HepG2 (cell line): ENCODE results near the gene LCTL. TPM values are rescaled to one million over a fixed set of nuclear protein-coding genes. Genes with fewer than 3 reads are reported as not detected.

Source experiments
- CREB3 ChIP-seq: sonication (generic); formaldehyde crosslinking; IDR thresholded peaks from 2 replicates; pipeline ENCODE4 v1.5.0; 2020; ENCODE audit warnings: missing genetic modification reagents
- DZIP1 ChIP-seq: sonication (generic); formaldehyde crosslinking; IDR thresholded peaks from 2 replicates; pipeline ENCODE4 v1.5.0; 2020; ENCODE audit warnings: mild to moderate bottlenecking, missing genetic modification reagents
- IKZF1 ChIP-seq: fragments of 450-650 bp; IDR thresholded peaks from 2 replicates; pipeline ENCODE4 v1.7.1; 2016
- JARID2 ChIP-seq: sonication (generic); formaldehyde crosslinking; IDR thresholded peaks from 2 replicates; pipeline ENCODE4 v1.8.1; 2023; ENCODE audit warnings: missing genetic modification reagents, inconsistent platforms; ENCODE audit not compliant: insufficient replicate concordance
- PHF21A ChIP-seq: sonication (generic); formaldehyde crosslinking; IDR thresholded peaks from 2 replicates; pipeline ENCODE4 v1.5.0; 2020; ENCODE audit warnings: mild to moderate bottlenecking, missing genetic modification reagents
- POLR2G ChIP-seq: fragments of 200-400 bp; formaldehyde crosslinking; IDR thresholded peaks from 2 replicates; pipeline ENCODE4 v1.6.1; 2018; ENCODE audit warnings: mild to moderate bottlenecking, low read depth, low read length, moderate library complexity
- ZNF263 ChIP-seq: sonication (generic); formaldehyde crosslinking; IDR thresholded peaks from 2 replicates; pipeline ENCODE4 v1.4.0; 2020; ENCODE audit warnings: missing genetic modification reagents
- ZNF44 ChIP-seq: sonication (generic); formaldehyde crosslinking; IDR thresholded peaks from 2 replicates; pipeline ENCODE4 v1.5.1; 2020; ENCODE audit warnings: mild to moderate bottlenecking, missing genetic modification reagents
- ZNF451 ChIP-seq: sonication (generic); formaldehyde crosslinking; IDR thresholded peaks from 2 replicates; pipeline ENCODE4 v1.5.0; 2020; ENCODE audit warnings: mild to moderate bottlenecking, missing genetic modification reagents
- ZNF766 ChIP-seq: sonication (generic); formaldehyde crosslinking; IDR thresholded peaks from 2 replicates; pipeline ENCODE4 v1.5.0; 2020; ENCODE audit warnings: missing genetic modification reagents, borderline replicate concordance
- polyA plus RNA-seq, 8 experiments: library from polyadenylated mRNA; depleted of rRNA in 3 of 8; stranded (reverse) in 7 of 8; unstranded in 1 of 8; fragments of >200 nt; fragmentation: Illumina TruSeq in 4 of 8; extraction: Trizol in 4 of 8; gene quantifications; 2 replicates each; pipeline versions ENCODE4 v1.2.1 to v1.2.3, GENCODE V29; 2011 to 2016; ENCODE audit warnings: low read depth in 4 of 8, missing spikeins in 1 of 8, mixed read lengths in 1 of 8; ENCODE audit not compliant: insufficient read depth in 1 of 8
- total RNA-seq, 5 experiments: library from RNA; depleted of rRNA; stranded (reverse); fragments of >200 nt; fragmentation: Illumina TruSeq; extraction: Trizol; gene quantifications; 2 replicates each; pipeline ENCODE4 v1.2.3, GENCODE V29; 2016; ENCODE audit warnings: low read depth in 1 of 5
- TF ChIP-seq, protein P1 (sequence below): sonication (generic); formaldehyde crosslinking; IDR thresholded peaks from 2 replicates; pipeline ENCODE4 v1.4.0; 2020; ENCODE audit warnings: low read depth, mild to moderate bottlenecking, missing genetic modification reagents
- TF ChIP-seq, protein P2 (sequence below): sonication (generic); IDR thresholded peaks from 2 replicates; pipeline ENCODE4 v1.6.1; 2016; ENCODE audit warnings: low read depth, borderline replicate concordance
- TF ChIP-seq, protein P3 (sequence below): sonication (generic); formaldehyde crosslinking; IDR thresholded peaks from 2 replicates; pipeline ENCODE4 v1.8.0; 2022; ENCODE audit warnings: missing genetic modification reagents, mild to moderate bottlenecking, inconsistent platforms, borderline replicate concordance
- TF ChIP-seq, protein P4 (sequence below): fragments of 450-650 bp; IDR thresholded peaks from 2 replicates; pipeline ENCODE4 v1.6.1; 2017
- TF ChIP-seq, protein P5 (sequence below): IDR thresholded peaks from 2 replicates; pipeline ENCODE4 v1.4.0; 2020; ENCODE audit warnings: mild to moderate bottlenecking, missing genetic modification reagents

LCTL gene
- total and polyA plus RNA-seq, 2 of the 13 experiments (the other 11 are each of a cell fraction or from before 2014, with no cell fraction given), result 0.96 to 1.4 TPM

- peak; percentile 99 for TF ChIP-seq POLR2G
- TF ChIP-seq PHF21A (CRISPR knock-in tag), result peak; percentile 95
- TF ChIP-seq ZNF263 (CRISPR knock-in tag), result no peak
- TF ChIP-seq, protein P1, sequence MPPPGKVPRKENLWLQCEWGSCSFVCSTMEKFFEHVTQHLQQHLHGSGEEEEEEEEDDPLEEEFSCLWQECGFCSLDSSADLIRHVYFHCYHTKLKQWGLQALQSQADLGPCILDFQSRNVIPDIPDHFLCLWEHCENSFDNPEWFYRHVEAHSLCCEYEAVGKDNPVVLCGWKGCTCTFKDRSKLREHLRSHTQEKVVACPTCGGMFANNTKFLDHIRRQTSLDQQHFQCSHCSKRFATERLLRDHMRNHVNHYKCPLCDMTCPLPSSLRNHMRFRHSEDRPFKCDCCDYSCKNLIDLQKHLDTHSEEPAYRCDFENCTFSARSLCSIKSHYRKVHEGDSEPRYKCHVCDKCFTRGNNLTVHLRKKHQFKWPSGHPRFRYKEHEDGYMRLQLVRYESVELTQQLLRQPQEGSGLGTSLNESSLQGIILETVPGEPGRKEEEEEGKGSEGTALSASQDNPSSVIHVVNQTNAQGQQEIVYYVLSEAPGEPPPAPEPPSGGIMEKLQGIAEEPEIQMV (CRISPR knock-in tag), result no peak
- TF ChIP-seq, protein P2, sequence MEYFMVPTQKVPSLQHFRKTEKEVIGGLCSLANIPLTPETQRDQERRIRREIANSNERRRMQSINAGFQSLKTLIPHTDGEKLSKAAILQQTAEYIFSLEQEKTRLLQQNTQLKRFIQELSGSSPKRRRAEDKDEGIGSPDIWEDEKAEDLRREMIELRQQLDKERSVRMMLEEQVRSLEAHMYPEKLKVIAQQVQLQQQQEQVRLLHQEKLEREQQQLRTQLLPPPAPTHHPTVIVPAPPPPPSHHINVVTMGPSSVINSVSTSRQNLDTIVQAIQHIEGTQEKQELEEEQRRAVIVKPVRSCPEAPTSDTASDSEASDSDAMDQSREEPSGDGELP, result no peak
- TF ChIP-seq, protein P3, sequence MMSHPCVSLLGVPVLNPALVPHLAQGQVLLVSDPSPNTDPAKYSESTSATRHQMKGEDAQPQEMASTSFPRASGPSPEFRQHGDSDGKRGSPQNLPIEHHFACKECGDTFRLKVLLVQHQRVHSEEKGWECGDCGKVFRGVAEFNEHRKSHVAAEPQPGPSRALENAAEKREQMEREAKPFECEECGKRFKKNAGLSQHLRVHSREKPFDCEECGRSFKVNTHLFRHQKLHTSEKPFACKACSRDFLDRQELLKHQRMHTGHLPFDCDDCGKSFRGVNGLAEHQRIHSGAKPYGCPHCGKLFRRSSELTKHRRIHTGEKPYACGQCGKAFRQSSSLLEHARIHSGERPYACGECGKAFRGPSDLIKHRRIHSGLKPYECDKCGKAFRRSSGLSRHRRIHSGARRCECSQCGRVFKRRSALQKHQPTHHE, result no peak
- no peak for TF ChIP-seq JARID2 (CRISPR knock-in tag)
- TF ChIP-seq, protein P4, sequence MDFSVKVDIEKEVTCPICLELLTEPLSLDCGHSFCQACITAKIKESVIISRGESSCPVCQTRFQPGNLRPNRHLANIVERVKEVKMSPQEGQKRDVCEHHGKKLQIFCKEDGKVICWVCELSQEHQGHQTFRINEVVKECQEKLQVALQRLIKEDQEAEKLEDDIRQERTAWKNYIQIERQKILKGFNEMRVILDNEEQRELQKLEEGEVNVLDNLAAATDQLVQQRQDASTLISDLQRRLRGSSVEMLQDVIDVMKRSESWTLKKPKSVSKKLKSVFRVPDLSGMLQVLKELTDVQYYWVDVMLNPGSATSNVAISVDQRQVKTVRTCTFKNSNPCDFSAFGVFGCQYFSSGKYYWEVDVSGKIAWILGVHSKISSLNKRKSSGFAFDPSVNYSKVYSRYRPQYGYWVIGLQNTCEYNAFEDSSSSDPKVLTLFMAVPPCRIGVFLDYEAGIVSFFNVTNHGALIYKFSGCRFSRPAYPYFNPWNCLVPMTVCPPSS, result no peak
- TF ChIP-seq, protein P5, sequence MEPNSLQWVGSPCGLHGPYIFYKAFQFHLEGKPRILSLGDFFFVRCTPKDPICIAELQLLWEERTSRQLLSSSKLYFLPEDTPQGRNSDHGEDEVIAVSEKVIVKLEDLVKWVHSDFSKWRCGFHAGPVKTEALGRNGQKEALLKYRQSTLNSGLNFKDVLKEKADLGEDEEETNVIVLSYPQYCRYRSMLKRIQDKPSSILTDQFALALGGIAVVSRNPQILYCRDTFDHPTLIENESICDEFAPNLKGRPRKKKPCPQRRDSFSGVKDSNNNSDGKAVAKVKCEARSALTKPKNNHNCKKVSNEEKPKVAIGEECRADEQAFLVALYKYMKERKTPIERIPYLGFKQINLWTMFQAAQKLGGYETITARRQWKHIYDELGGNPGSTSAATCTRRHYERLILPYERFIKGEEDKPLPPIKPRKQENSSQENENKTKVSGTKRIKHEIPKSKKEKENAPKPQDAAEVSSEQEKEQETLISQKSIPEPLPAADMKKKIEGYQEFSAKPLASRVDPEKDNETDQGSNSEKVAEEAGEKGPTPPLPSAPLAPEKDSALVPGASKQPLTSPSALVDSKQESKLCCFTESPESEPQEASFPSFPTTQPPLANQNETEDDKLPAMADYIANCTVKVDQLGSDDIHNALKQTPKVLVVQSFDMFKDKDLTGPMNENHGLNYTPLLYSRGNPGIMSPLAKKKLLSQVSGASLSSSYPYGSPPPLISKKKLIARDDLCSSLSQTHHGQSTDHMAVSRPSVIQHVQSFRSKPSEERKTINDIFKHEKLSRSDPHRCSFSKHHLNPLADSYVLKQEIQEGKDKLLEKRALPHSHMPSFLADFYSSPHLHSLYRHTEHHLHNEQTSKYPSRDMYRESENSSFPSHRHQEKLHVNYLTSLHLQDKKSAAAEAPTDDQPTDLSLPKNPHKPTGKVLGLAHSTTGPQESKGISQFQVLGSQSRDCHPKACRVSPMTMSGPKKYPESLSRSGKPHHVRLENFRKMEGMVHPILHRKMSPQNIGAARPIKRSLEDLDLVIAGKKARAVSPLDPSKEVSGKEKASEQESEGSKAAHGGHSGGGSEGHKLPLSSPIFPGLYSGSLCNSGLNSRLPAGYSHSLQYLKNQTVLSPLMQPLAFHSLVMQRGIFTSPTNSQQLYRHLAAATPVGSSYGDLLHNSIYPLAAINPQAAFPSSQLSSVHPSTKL (CRISPR knock-in tag), result no peak; the same call in 1 of the 2 replicates
- TF ChIP-seq ZNF44 (CRISPR knock-in tag), result no peak
- no peak for TF ChIP-seq ZNF451 (CRISPR knock-in tag)
- peak; percentile 33; the same call in 1 of the 2 replicates for TF ChIP-seq ZNF766 (CRISPR knock-in tag)
- no peak for TF ChIP-seq IKZF1
- TF ChIP-seq CREB3 (CRISPR knock-in tag), result 0 out of 2 replicates have a peak, but pooled peaks have one; percentile 36
- TF ChIP-seq DZIP1, result no peak
Measured at GRCh38 chr15:66504563-66505429, 61.0 kb downstream of the LCTL start, which contains the start of the genes RPL4 and ZWILCH (continued).
